ENCODE data around the gene SAMD4A.

DNA sequence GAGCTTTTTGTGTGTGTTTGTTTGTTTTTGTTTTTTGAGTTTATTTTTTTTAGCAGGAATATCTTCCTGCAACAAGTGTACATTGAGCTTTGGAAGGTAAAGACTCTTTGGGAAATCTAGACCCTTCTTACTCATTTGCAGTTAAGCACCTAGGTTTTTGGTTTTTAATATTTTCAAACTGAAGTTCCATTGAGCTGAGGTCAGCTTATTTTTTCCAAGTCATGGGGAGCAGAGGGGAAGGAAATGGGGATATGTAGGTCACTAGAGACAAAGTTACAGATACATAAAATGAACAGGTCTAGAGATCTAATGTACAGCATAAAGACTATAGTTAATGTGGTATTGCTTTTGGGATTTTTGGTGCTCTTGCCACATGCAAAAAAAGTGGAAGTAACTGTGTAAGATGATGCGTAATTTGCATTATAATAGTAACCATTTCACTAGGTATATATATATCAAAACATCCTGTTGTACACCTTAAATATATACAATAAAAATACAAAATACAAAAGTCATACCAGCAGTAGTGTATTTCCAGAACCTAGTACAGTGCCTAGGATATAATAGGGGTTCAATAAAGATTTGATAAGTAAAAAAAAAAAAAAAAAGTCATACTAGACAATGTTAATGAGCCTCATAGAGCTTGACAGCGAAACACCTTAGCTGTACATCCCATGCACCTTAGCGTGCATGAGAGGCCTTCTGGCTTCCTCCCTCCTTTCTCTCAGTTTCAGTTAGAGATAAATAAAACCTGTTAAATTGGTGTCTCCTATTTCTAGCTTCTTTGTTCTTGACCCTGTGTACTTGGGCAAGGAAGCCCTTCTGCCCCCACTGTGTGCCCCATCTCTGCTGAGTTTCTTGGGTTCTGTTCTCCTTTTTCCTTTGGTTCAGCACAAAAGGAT lies 34.6 kb upstream of the SAMD4A start:
- TF ChIP-seq, protein P1, sequence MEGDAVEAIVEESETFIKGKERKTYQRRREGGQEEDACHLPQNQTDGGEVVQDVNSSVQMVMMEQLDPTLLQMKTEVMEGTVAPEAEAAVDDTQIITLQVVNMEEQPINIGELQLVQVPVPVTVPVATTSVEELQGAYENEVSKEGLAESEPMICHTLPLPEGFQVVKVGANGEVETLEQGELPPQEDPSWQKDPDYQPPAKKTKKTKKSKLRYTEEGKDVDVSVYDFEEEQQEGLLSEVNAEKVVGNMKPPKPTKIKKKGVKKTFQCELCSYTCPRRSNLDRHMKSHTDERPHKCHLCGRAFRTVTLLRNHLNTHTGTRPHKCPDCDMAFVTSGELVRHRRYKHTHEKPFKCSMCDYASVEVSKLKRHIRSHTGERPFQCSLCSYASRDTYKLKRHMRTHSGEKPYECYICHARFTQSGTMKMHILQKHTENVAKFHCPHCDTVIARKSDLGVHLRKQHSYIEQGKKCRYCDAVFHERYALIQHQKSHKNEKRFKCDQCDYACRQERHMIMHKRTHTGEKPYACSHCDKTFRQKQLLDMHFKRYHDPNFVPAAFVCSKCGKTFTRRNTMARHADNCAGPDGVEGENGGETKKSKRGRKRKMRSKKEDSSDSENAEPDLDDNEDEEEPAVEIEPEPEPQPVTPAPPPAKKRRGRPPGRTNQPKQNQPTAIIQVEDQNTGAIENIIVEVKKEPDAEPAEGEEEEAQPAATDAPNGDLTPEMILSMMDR (IDR thresholded peaks at IDR 0.05; ENCODE audit: low read length) = no peak
- TF ChIP-seq EZH2 (IDR thresholded peaks at IDR 0.05; ENCODE audit: borderline replicate concordance, low read length) = no peak

All from OCI-LY1 (cell line).